A673 (cell line): ENCODE data around the gene ST3GAL4.

Experiments
- CTCF ChIP-seq: fragments of 300-800, 200-600 bp; sonication (generic); conservative IDR thresholded peaks from 2 replicates; pipeline ENCODE4 v1.5.1; 2017; ENCODE audit warnings: low read depth, mild to moderate bottlenecking, antibody characterized with exemption, low read length, moderate library complexity, mixed read lengths
- EZH2 ChIP-seq: fragments of 200-600 bp; sonication (generic); IDR thresholded peaks from 2 replicates; pipeline ENCODE4 v1.6.1; 2017; ENCODE audit warnings: borderline replicate concordance, low read depth, mild to moderate bottlenecking, mixed read lengths, antibody characterized with exemption, low read length; ENCODE audit not compliant: poor library complexity, severe bottlenecking

- TF ChIP-seq CTCF (no peak), EZH2 (no peak)
These were observed 75.3 kb downstream of the ST3GAL4 start for GRCh38 chr11:126430581-126431335.
